Kidney glomerular epithelial cell (primary cell): Measurements from ENCODE around the gene ZNF106.

Experiments
- DNase-seq: peaks from one replicate; lab custom pipeline; 2025; lab: John Stamatoyannopoulos, UW

ZNF106 gene

GRCh38 chr15:42490671-42491538, at the start of gene ZNF106:
Gene ZNF106, minus strand, starts transcription at chr15:42491141. Its CDS starts 18,852 bp downstream, at chr15:42472289.
- peak; percentile 82 for DNase-seq

GRCh38 chr15:42533246-42533645, 42.3 kb upstream of the ZNF106 start:
- DNase-seq: no peak

GRCh38 chr15:42528970-42529369, 38.0 kb upstream of the ZNF106 start:
- no peak for DNase-seq

GRCh38 chr15:42523331-42523730, 32.4 kb upstream of the ZNF106 start:
- no peak for DNase-seq

- no peak for DNase-seq
These were observed 20.1 kb upstream of the ZNF106 start for GRCh38 chr15:42511007-42511391.

GRCh38 chr15:42510258-42511006, 19.5 kb upstream of the ZNF106 start:
- no peak for DNase-seq

GRCh38 chr15:42508263-42508690, 17.3 kb upstream of the ZNF106 start:
- DNase-seq: no peak

- no peak for DNase-seq
These were observed 16.6 kb upstream of the ZNF106 start for GRCh38 chr15:42507514-42507913.

GRCh38 chr15:42504631-42505030, 13.7 kb upstream of the ZNF106 start:
- peak; percentile 41 for DNase-seq

GRCh38 chr15:42503825-42504224, 12.9 kb upstream of the ZNF106 start:
- no peak for DNase-seq

GRCh38 chr15:42502477-42502876, 11.5 kb upstream of the ZNF106 start:
- no peak for DNase-seq

- DNase-seq: no peak
These were observed 9.1 kb upstream of the ZNF106 start for GRCh38 chr15:42499858-42500609.

- no peak for DNase-seq
These were observed 7.5 kb upstream of the ZNF106 start for GRCh38 chr15:42498212-42499068.

- DNase-seq: peak; percentile 97
These were observed 4.6 kb upstream of the ZNF106 start, which contains the start of gene SNAP23 for GRCh38 chr15:42495361-42496212. Gene SNAP23, plus strand, starts transcription at chr15:42495634. Its CDS starts 16,213 bp downstream, at chr15:42511847.

GRCh38 chr15:42494998-42495360, 4.0 kb upstream of the ZNF106 start:
- DNase-seq: peak; percentile 86

- DNase-seq: no peak
These were observed 2.7 kb upstream of the ZNF106 start for GRCh38 chr15:42493679-42494078.

GRCh38 chr15:42491539-42492225, 741 bp upstream of the ZNF106 start:
- peak; percentile 79 for DNase-seq

- DNase-seq: peak; percentile 25
These were observed 660 bp downstream of the ZNF106 start for GRCh38 chr15:42490291-42490670.

- no peak for DNase-seq
These were observed 7.3 kb downstream of the ZNF106 start for GRCh38 chr15:42483677-42484076.

GRCh38 chr15:42482701-42483100, 8.2 kb downstream of the ZNF106 start:
- no peak for DNase-seq
